ENCODE measurements around the gene GRIA3.

GRIA3 gene

DNA sequence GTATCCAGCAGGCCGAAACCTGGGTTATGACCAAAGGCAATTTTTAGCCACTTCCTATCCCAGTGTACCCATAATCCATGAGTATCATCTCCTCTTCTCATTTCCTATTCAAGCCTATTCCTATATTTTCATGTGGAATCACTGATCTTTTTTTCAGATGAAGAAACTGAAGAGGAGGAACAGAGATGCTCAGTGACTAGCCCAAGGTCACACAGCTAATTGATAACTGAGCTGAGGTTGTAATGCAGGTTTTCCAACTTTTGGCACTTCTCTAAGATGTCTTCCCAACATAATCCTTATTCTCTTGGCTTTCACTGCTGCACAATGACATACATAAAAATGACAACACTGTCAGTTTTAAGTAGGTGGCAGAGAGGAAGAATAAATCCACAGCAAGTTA lies 15.3 kb downstream of the GRIA3 start:
- Mint-ChIP-seq H3K36me3 (ENCODE audit: low read depth) (peaks cover 49% of the 10 kb centered on the region), H3K4me1 (no peaks in the 10 kb centered on the region), H3K9me3 (peaks cover 25% of the 10 kb centered on the region), H3K27ac (no peak overlapping the region), H3K4me3 (no peak overlapping the region), H3K27me3 (ENCODE audit: low read depth, poor library complexity) (peaks cover 4% of the 10 kb centered on the region)
- TF ChIP-seq, protein P1, sequence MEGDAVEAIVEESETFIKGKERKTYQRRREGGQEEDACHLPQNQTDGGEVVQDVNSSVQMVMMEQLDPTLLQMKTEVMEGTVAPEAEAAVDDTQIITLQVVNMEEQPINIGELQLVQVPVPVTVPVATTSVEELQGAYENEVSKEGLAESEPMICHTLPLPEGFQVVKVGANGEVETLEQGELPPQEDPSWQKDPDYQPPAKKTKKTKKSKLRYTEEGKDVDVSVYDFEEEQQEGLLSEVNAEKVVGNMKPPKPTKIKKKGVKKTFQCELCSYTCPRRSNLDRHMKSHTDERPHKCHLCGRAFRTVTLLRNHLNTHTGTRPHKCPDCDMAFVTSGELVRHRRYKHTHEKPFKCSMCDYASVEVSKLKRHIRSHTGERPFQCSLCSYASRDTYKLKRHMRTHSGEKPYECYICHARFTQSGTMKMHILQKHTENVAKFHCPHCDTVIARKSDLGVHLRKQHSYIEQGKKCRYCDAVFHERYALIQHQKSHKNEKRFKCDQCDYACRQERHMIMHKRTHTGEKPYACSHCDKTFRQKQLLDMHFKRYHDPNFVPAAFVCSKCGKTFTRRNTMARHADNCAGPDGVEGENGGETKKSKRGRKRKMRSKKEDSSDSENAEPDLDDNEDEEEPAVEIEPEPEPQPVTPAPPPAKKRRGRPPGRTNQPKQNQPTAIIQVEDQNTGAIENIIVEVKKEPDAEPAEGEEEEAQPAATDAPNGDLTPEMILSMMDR (IDR thresholded peaks at IDR 0.05), result no peak
- DNase-seq, result no peak

DNA sequence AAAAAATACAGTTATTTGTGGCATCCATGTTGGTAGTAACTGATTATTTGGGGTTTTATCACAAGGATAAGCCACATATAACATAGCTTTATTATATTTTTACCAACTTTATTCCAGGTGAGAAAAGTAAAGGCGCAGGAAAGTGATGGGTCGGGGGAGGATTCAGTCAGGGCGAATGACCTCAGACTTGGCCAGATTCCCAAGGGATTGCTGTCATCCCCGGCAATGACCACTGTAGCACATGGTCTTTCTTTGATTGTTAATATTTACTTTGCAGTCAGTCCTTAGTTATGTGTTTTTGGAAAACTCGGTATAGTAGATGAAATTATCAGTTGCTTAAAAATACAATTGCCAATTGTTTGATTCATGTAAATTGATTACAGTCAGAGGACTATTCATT lies 17.6 kb downstream of the GRIA3 start:
- peaks cover 13% of the 10 kb centered on the region for H3K4me1 Mint-ChIP-seq
- H3K9me3 Mint-ChIP-seq, result peaks cover 23% of the 10 kb centered on the region
- no peak for DNase-seq
- no peak overlapping the region for H3K4me3 Mint-ChIP-seq
- no peak overlapping the region for H3K27ac Mint-ChIP-seq
- TF ChIP-seq, protein P1 (IDR thresholded peaks at IDR 0.05), result no peak
- H3K36me3 Mint-ChIP-seq (ENCODE audit: low read depth), result peaks cover 39% of the 10 kb centered on the region
- H3K27me3 Mint-ChIP-seq (ENCODE audit: low read depth, poor library complexity), result peaks cover 4% of the 10 kb centered on the region

DNA sequence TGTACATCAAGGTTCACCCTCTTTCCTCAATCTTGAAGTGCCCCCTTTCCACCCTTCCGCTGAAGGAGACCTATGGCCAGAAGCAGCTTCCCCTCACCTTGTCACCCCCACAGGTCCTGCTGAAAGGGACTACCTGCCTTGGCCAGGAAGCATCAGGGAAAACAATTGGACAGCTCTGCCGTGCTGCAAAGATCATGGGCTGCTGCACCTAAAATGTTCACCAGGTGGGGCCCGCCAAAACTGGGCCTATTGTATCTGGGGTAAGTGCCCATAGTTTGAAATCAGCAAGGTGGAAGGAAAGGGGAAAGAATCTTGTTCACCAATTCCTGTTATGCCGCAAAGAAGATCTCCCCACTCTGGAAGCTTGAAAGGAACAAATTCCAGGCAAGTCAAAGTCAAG lies 18.4 kb downstream of the GRIA3 start:
- H3K9me3 Mint-ChIP-seq, result peaks cover 20% of the 10 kb centered on the region
- peaks cover 13% of the 10 kb centered on the region for H3K4me1 Mint-ChIP-seq

DNA sequence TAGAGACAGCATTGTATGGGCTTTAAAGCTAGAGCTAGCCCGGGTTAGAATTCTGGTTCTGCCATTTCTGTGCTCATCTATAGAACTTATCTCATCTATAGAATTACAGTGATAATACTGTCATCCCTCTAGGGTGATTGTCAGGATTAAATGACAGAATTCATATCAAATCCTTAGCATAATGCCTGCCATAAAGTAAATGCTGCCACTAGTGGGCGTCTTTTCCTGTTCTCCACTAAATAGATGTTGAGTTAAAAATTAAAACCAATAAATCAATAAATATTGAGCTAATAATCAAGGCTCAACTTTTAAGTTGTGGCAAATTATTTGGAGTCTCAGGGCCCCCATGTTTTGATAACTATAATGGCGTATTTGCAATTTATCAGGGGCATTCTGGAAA lies 19.7 kb downstream of the GRIA3 start:
- Mint-ChIP-seq H3K4me1 (peaks cover 13% of the 10 kb centered on the region), H3K27me3 (ENCODE audit: low read depth, poor library complexity) (peaks cover 4% of the 10 kb centered on the region), H3K27ac (no peak overlapping the region), H3K4me3 (no peak overlapping the region), H3K9me3 (peaks cover 18% of the 10 kb centered on the region), H3K36me3 (ENCODE audit: low read depth) (peaks cover 27% of the 10 kb centered on the region)
- DNase-seq, result no peak
- TF ChIP-seq, protein P1 (IDR thresholded peaks at IDR 0.05), result no peak

More for the DNA sequence above, 18.4 kb downstream of the GRIA3 start:
- TF ChIP-seq, protein P1 (IDR thresholded peaks at IDR 0.05), result no peak
- H3K36me3 Mint-ChIP-seq (ENCODE audit: low read depth), result peaks cover 35% of the 10 kb centered on the region
- H3K27me3 Mint-ChIP-seq (ENCODE audit: low read depth, poor library complexity), result peaks cover 4% of the 10 kb centered on the region
- no peak overlapping the region for H3K4me3 Mint-ChIP-seq
- DNase-seq, result no peak
- no peak overlapping the region for H3K27ac Mint-ChIP-seq

DNA sequence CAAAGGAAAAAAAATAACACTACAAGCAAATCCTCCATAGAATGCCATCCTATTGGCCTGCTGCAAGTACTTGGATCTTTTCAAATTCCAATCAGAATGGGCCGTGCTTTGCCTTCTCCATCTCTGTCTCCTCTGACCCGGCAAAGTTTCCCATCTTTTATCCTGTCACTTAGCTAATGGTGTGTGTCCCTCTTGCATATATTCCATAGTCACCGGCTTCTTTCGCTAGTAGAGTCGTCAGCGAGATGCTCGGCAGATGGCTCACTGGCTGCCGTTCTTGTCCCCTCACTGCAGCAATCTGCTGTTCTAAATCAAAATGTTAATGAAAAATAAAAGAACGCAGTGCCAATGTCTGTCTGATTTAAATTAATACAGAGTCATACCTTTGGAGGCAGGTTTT lies 22.1 kb downstream of the GRIA3 start:
- peaks cover 18% of the 10 kb centered on the region for H3K36me3 Mint-ChIP-seq (ENCODE audit: low read depth)
- H3K4me3 Mint-ChIP-seq, result no peak overlapping the region
- no peaks in the 10 kb centered on the region for H3K27me3 Mint-ChIP-seq (ENCODE audit: low read depth, poor library complexity)
- H3K4me1 Mint-ChIP-seq, result peaks cover 13% of the 10 kb centered on the region
- TF ChIP-seq, protein P1 (IDR thresholded peaks at IDR 0.05), result no peak
- peaks cover 20% of the 10 kb centered on the region for H3K9me3 Mint-ChIP-seq
- peak; percentile 5 for DNase-seq
- no peak overlapping the region for H3K27ac Mint-ChIP-seq

DNA sequence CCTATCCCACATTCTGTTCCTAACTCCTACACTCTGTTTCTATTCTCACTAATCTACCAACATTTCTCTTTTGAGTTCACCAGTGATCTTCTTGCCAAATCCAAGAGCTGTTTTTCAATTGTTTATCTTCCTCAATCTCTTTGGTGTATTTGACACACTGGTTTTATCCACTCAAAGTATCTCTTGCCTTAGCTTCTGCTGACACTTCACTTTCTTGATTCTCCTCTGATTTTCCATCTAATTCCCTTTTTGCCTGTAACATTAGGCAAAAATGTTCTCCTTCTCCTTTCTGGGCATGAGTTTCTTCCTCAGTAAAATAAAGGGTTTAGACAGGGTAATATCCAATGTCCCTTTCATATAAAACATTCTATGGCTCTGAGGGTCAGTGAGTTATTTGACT lies 26.2 kb downstream of the GRIA3 start:
- Mint-ChIP-seq H3K27ac (no peak overlapping the region), H3K4me3 (no peak overlapping the region), H3K27me3 (ENCODE audit: low read depth, poor library complexity) (no peaks in the 10 kb centered on the region), H3K36me3 (ENCODE audit: low read depth) (peaks cover 4% of the 10 kb centered on the region), H3K9me3 (peaks cover 14% of the 10 kb centered on the region), H3K4me1 (peaks cover 13% of the 10 kb centered on the region)
- no peak for DNase-seq
- TF ChIP-seq, protein P1 (IDR thresholded peaks at IDR 0.05), result no peak
